ENCODE results near the gene TMEM158.

DNA sequence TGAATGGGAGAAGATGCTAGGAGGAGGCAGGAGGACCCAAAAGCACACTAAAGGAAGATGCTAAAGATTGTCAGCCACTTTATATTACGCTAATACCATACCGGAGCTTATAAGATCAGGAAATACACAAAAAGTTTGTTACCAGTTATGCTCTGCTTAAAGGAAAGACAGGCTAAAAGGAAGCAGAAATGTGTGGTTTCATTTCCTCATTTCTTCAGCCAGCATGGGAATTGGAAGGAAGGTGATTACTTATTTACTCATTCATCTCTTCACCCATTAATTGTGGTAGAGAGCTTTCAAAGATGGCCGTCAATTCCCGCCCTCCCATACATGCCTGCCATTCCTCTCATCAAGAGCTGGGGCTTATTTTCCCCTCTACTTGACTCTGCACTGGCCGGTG lies 26.7 kb upstream of the TMEM158 start:
- TF ChIP-seq, protein P1, sequence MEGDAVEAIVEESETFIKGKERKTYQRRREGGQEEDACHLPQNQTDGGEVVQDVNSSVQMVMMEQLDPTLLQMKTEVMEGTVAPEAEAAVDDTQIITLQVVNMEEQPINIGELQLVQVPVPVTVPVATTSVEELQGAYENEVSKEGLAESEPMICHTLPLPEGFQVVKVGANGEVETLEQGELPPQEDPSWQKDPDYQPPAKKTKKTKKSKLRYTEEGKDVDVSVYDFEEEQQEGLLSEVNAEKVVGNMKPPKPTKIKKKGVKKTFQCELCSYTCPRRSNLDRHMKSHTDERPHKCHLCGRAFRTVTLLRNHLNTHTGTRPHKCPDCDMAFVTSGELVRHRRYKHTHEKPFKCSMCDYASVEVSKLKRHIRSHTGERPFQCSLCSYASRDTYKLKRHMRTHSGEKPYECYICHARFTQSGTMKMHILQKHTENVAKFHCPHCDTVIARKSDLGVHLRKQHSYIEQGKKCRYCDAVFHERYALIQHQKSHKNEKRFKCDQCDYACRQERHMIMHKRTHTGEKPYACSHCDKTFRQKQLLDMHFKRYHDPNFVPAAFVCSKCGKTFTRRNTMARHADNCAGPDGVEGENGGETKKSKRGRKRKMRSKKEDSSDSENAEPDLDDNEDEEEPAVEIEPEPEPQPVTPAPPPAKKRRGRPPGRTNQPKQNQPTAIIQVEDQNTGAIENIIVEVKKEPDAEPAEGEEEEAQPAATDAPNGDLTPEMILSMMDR (IDR thresholded peaks at IDR 0.05; ENCODE audit: poor library complexity) = no peak
- no peak for TF ChIP-seq EZH2phosphoT487 (IDR thresholded peaks at IDR 0.05; ENCODE audit: low read depth, severe bottlenecking, unreplicated experiment)
